Left forelimb (tissue), 1 donor: Measurements from ENCODE around the gene BBLN.
A peak's percentile ranks its signal among the peaks of the same experiment; 100 is the strongest.
"Not testable (repeated sequence)": the region's sequence is repeated elsewhere in the genome, so short reads cannot be mapped to it uniquely, and the experiment has no call there.

Source experiments
- DNase-seq: peaks from one replicate; pipeline ENCODE4 v3.0.0-alpha.2; 2018; ENCODE audit warnings: low spot score

BBLN gene, protein sequence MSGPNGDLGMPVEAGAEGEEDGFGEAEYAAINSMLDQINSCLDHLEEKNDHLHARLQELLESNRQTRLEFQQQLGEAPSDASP

GRCh38 chr9:128159784-128160602 is at the start of gene BBLN:
BBLN (plus strand) TSS chr9:128160265; CDS start chr9:128160408, 143 bp downstream.
- peak; percentile 98 for DNase-seq

DNA sequence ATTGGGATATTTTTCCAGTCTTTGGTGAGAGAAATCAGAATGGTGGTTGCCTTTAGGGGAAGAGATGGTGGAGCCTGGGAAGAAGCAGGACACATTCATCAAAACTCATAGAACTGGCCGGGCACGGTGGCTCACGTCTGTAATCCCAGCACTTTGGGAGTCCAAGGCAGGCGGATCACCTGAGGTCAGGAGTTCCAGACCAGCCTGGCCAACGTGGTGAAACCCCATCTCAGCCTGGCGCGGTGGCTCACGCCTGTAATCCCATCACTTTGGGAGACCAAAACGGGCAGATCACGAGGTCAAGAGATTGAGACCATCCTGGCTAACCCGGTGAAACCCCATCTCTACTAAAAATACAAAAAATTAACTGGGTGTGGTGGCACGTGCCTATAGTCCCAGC is 48.3 kb upstream of the BBLN start:
- not testable (repeated sequence) for DNase-seq

DNA sequence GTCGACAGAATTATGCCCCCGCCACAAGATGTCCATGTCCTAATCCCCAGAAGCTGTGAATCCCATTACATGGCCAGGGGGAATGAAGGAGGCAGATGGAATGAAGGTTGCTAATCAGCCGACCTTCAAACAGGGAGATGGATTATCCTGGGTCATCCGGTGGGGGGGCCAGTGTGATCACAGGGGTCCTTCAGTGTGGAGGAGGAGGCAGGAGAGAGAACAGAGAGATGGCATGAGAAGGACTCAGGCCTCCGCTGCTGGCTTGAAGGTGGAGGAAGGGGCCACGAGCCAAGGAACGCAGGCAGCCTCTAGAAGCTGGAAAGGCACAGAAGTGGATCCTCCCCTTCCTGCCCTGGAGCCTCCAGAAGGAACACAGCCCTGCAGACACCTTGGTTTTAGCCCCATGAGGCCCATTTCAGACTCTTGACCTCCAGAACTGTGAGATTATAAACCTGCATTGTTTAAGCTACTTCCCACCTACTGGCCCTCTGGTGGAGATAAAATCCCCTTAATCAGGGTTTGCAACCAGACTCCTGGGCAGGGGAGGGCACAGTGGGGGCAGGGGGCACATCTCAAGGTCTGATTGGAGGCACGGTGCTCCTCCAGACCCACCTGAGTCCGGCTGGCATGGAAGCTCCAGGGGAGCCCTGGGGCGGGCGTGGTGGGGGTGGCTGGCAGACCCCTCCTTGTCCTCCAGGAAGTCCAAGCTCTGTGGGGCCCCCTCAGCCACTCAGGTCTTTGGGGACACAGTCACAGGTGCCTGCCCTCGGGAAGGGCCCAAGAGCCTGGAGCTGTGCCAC is 46.3 kb upstream of the BBLN start:
- no peak for DNase-seq

- DNase-seq, result no peak
Observed at GRCh38 chr9:128114326-128115186, 45.5 kb upstream of the BBLN start.

DNA sequence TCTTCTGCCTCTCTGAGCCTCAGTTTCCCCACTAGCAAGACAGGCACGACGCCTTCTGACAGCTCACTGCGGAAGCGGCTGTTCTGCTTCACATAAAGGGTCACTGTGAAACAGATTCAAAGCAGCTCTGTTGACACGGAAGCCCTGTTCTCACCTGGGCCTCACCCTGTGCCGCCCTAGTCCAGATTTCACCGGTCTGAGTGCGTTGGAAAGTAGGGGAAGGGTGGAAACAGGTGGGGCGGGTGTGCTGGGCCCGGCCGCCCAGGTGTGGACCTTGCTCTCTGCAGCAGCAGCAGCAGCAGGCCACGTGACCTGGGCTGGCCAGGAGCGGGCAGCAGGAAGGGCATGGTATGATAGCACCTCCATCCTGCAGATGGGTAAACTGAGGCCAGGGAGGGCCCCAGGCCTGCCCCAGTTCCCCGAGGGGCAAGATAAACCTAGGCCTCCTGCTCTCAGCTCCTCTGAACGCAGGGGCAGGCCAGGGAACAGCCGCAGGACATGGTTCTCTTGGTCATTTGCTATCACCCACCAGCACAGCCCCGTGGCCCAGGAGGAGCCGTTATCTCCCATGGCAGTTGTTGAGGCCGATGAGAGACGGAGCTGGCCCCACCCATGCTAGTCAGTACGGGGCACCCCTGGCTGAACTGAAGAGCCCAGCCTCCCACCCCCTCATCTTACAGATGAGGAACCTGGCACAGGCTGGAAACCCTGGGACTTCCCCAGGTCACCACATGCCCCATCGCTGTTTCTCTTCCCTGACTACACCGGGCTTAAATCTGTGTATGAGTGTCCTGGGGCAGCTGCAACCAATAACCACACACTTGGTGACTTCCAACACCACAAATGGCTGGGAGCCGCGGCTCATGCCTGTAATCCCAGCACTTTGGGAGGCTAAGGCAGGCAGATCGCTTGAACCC is 44.6 kb upstream of the BBLN start:
- no peak for DNase-seq

GRCh38 chr9:128116104-128117083 is 43.7 kb upstream of the BBLN start:
- no peak for DNase-seq

GRCh38 chr9:128117613-128118471 is 42.2 kb upstream of the BBLN start:
- peak; percentile 95 for DNase-seq

DNA sequence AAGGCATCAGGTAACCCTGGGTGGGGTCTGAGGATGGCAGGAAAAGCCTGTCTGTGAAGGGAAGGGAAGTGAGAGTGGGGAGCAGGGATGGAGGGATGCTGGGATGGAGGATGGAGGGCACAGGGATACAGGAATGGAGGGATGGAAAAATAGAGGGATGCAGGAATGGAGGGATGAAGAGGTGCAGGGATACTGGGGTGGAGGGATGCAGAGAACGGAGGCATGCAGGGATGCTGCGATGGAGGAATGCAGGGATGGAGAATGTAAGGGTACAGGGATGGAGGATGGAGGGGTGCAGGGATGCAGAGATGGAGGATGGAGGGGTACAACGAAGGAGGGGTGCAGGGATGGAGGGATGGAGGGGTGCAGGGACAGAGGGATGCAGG is 41.6 kb upstream of the BBLN start:
- DNase-seq, result no peak

- DNase-seq, result no peak
Observed at GRCh38 chr9:128118971-128119665, 40.9 kb upstream of the BBLN start.

DNA sequence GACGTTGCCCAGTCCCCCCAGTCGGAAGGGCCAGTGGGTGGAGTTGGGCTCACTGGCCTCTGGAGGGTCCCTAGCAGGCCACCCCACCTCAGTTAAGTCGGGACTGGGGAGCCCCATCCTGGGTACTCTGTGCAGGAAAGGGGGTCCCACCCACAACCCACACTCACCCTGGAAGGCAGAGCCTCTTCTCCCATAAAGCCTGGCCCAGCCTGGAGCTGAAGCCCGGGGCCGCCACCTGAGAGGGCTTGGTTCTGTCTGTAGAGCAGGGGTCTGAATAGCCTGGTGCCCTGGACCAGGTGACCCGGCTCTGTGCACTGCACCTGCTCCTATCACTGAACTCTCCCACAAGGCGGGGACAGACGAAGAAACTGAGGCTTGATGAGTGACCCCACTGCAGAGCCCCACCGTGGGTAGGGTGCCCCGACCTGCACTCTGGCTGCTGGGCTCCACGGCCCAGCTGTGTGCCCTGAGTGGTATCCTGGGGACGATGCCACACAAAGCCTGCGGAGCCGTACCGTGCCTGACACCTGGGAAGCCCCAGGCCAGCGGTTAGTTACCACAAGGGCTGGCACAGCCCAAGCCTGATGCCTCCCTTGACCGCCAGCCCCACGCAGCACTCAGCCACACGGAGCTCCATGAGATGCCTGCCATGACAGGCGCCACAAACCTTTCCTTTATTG is 39.9 kb upstream of the BBLN start:
- no peak for DNase-seq

DNA sequence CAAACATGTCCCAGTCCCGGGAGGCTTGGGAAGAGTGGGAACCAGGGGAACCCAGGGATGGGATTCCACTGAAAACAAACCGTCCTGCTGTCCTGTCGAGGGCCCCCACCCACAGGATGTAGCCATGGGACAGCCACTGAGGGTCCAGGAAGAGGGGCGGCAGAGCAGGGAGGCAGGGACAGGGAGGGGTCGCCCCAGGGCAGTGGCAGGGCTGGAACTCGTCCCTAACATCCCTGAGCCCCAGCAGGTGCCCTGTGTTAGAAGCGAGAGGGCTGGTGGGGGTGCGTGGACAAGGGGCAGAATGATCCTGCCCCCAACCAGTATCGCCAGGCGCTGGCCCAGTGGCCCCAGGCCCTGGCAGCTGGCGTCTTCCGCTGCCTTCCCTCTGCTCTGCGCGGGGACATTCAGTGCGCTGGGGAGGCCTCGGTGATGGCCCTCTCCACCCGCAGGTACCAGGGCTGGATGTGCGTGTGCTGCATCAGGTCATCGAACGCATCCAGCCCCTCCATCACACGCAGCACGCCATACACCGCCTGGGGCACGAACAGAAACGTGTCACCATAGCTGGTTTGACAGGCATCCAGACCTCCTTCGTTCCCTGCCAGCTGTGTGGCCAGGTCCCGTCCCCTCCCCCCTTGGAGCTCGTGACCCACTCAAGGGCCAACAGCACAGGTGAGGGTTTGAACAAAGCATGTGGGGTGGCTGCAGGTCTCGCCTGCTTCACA is 39.2 kb upstream of the BBLN start:
- DNase-seq, result no peak

DNA sequence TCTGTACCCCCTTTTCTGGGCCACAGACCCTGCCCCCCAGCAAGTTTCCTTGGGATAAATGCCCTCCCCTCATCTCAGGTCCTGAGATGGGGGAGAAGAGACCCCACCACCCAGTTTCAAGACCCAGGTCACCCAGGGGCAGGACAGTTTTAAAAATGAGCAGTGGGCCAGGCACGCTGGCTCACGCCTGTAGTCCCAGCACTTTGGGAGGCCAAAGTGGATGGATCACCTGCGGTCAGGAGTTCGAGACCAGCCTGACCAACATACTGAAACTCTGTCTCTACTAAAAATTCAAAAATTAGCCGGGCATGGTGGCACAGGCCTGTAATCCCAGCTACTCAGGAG is 38.6 kb upstream of the BBLN start:
- DNase-seq, result no peak

DNA sequence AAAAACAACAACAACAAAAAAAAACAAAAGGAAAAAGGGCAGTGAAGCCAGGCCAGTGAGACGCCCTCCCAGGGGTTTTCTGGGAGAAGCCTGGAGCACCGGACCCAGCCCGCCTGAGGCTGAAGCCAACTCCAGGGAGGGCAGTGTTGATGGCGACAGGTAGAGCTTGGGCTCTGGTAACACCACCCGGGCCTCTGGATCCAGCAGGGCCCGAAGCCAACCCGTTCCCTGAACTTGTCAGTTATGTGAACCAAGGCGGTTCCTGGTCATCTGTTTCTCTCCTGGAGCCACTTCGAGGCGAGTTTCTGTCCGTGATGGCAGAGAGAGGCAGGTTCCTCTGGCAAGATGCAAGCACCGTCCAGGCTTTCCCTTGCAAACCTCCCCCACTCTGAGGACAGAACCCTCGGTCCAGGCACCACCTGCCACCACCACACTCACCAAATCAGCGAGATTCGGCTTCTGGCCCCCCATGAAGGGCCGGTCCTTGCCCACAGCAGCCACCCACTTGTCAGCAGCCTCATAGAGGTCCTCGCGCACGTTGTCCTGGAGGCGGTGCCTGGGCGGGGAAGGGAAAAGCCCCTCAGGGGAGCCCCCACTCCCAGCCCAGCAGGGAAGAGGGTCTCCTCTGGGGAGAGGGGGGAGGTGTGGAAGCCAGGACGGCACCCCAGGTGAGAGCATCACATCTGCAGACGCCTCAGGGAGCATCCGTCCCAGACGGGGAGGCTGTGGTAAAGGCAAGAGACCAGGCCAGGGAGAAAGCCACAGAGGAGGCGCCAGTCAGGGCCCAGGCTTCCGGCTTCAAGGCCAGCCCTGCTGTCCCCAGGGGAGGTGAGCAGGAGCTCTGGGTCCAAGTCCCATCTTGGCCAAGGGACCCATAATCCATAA is 37.9 kb upstream of the BBLN start:
- DNase-seq, result no peak

GRCh38 chr9:128122809-128123175 is 37.3 kb upstream of the BBLN start:
- DNase-seq, result no peak

GRCh38 chr9:128123451-128124080 is 36.5 kb upstream of the BBLN start:
- no peak for DNase-seq

DNA sequence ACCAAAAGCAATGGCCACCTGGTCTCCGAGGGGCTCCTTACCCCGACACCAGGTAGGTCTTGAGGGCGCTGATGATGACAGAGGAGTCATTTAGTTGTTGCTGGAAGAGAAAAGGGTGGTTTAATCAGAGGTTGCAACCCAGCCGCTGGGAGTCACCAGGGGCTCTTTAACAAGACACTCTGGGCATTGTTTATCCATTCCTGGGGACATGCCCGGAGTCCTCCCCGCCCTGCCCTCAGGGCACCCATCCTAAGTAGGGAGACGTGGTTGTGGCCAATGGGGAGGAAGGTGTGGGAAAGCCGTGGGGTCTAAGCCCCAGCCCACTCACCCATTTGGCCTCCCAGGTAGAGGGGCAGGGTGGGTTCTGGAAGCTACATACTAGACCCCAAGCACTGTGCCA is 35.6 kb upstream of the BBLN start:
- DNase-seq, result no peak
